Parathyroid adenoma (tissue), 2 donors: ENCODE measurements around the gene ZFAND6.

Source experiments
- H2AFZ ChIP-seq: fragments of 300-600 bp; sonication (generic); one replicate; pipeline ENCODE4 v1.7.0; 2017; ENCODE audit warnings: antibody characterized with exemption, mild to moderate bottlenecking
- H3K27ac ChIP-seq: fragments of 300-600 bp; sonication (generic); one replicate; pipeline ENCODE4 v1.7.0; 2017
- H3K27me3 ChIP-seq: fragments of 300-600 bp; sonication (generic); one replicate; pipeline ENCODE4 v1.7.0; 2017; ENCODE audit warnings: low read length; ENCODE audit not compliant: control insufficient read depth, insufficient read depth
- H3K36me3 ChIP-seq: fragments of 300-600 bp; sonication (generic); one replicate; pipeline ENCODE4 v1.7.0; 2017; ENCODE audit warnings: low read length; ENCODE audit not compliant: control insufficient read depth, insufficient read depth
- H3K4me1 ChIP-seq: fragments of 300-600 bp; sonication (generic); one replicate; pipeline ENCODE4 v1.7.0; 2017; ENCODE audit warnings: control low read depth
- H3K4me2 ChIP-seq: fragments of 300-600 bp; sonication (generic); one replicate; pipeline ENCODE4 v1.7.0; 2017; ENCODE audit warnings: low read length
- H3K4me3 ChIP-seq: fragments of 300-600 bp; sonication (generic); one replicate; pipeline ENCODE4 v1.7.0; 2017; ENCODE audit warnings: low read depth, low read length
- H3K79me2 ChIP-seq: fragments of 300-600 bp; sonication (generic); one replicate; pipeline ENCODE4 v1.7.0; 2017; ENCODE audit warnings: control low read depth
- H3K9ac ChIP-seq: fragments of 300-600 bp; sonication (generic); one replicate; pipeline ENCODE4 v1.7.0; 2017; ENCODE audit warnings: mild to moderate bottlenecking
- H3K9me3 ChIP-seq: fragments of 300-600 bp; sonication (generic); one replicate; pipeline ENCODE4 v1.7.0; 2017; ENCODE audit warnings: low read length; ENCODE audit not compliant: control insufficient read depth
- TF ChIP-seq, protein P1 (sequence below): fragments of 300-600 bp; sonication (generic); IDR thresholded peaks from one replicate; pipeline ENCODE4 v1.7.0; 2017; ENCODE audit warnings: antibody characterized with exemption, mild to moderate bottlenecking
- donor health status: primary hyperparathyroidism.

Gene ZFAND6

DNA sequence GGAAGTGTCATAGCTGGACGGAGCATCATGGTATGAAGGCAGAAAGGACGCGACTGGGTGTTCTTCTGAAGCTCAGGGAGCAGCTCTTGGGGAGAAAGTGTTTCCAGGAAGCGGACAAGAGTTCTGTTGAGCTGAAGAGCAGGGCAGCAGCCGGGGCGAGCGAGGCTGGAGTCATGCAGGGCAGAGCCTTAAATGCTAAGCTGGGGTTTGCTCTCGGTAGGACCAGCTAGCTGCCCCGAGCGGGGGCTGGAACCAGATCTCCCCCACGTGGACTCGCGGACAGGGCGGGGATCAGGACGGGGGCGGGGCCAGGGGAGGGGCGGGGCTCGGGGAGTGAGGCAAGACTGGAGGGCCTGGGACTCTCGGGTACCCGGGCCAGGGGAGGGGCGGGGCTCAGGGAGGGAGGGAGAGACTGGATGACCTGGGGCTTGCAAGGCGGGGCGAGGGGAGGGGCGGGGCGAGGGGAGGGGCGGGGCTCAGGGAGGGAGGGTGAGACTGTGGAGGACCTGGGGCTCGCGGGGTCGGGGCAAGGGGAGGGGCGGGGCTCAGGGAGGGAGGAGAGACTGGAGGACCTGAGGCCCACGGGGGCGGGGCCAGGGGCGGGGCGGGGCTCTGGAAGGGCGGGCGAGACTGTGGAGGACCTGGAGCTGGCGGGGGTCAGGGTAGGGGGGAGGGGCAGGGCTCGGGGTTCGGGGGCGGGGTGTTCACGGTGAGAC, 92.9 kb downstream of the ZFAND6 start:
- Histone ChIP-seq H3K4me3 (peak overlapping the region; percentile 71), H3K9me3 (no peaks in the 10 kb centered on the region), H3K27me3 (no peaks in the 10 kb centered on the region), H3K9ac (no peak overlapping the region), H3K36me3 (no peaks in the 10 kb centered on the region), H3K4me2 (peak overlapping the region; percentile 65), H3K27ac (peak overlapping the region; percentile 41), H3K79me2 (no peaks in the 10 kb centered on the region), H2AFZ (peak overlapping the region; percentile 73), H3K4me1 (no peaks in the 10 kb centered on the region)
- TF ChIP-seq, protein P1, sequence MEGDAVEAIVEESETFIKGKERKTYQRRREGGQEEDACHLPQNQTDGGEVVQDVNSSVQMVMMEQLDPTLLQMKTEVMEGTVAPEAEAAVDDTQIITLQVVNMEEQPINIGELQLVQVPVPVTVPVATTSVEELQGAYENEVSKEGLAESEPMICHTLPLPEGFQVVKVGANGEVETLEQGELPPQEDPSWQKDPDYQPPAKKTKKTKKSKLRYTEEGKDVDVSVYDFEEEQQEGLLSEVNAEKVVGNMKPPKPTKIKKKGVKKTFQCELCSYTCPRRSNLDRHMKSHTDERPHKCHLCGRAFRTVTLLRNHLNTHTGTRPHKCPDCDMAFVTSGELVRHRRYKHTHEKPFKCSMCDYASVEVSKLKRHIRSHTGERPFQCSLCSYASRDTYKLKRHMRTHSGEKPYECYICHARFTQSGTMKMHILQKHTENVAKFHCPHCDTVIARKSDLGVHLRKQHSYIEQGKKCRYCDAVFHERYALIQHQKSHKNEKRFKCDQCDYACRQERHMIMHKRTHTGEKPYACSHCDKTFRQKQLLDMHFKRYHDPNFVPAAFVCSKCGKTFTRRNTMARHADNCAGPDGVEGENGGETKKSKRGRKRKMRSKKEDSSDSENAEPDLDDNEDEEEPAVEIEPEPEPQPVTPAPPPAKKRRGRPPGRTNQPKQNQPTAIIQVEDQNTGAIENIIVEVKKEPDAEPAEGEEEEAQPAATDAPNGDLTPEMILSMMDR, result no peak

DNA sequence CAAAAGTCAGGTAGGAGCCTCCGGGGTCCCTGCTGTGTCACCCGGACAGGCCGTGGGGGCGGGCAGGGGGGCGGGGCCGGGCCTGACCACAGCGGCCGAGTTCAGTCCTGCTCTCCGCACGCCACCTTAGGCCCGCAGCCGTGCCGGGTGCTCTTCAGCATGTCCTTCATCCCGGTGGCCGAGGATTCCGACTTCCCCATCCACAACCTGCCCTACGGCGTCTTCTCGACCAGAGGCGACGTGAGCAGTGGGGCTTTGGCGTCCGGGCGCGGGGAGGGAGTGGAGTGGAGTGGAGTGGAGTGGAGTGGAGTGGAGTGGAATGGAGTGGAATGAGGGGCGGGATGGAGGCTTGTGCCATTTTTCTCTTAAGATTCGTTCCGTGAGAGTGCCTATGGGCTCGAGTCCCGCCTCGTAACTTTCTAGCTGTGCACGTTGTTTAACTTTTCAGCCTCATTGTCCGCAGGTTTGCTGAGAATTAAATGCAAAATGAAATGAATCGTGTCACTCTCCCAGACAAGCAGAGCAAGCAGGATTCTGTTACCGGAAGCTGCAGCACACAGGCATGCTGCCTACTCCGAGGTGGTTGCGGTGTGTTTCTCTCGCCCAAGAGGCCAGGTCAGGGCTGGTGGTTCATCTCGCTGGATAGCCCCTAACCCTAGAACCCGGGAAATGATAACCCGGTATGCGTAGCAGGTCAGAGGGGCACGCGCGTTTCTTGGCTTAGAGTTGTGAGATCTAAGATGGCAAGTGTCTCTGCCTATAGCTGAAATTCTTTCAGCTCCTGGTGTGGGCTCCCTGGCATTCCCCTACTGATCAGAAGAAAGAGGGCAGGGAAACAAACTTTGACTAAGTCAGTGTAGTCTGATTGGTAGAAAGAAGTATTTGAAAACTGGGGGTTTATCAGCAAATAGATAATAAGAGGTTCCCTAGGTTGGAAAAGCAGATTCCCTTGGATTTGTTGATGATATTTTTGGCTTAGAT, 93.7 kb downstream of the ZFAND6 start, which contains the start of gene FAH:
TSS of gene FAH (plus strand) at position 104 of the 981 bp plus-strand sequence. CDS start at position 160, 56 bp downstream.
- H3K27ac ChIP-seq, result peak within 1 kb of the TSS; percentile 58
- no peak within 1 kb of the TSS for H3K9ac ChIP-seq
- H3K4me3 ChIP-seq, result peak within 1 kb of the TSS; percentile 71
- H3K9me3 ChIP-seq, result no peaks in the 10 kb centered on the region
- peak within 1 kb of the TSS; percentile 79 for H2AFZ ChIP-seq
- H3K27me3 ChIP-seq, result no peaks in the 10 kb centered on the region
- H3K36me3 ChIP-seq, result no peaks in the 10 kb centered on the region
- H3K4me1 ChIP-seq, result no peaks in the 10 kb centered on the region
- peak within 1 kb of the TSS; percentile 80 for H3K4me2 ChIP-seq
- H3K79me2 ChIP-seq, result no peaks in the 10 kb centered on the region
- TF ChIP-seq, protein P1, result no peak

DNA sequence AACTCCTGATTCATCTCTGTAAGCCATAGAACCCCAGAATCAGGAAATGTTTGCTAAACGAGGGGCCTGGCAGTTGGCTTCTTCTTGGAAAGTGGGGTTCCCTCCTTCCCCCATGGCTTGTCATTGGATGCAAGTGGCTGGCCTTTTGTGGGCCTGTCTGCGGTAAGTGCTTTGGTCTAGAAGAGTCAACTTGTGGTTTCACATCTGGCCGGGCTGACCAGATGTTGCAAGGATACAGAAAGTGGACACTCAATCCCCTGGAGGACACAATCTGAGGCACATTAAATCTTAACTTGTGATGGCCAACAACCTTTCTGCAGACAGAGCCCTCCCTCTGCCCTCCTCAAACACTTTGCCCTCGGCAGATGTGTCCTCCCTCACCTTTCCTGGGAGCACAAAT, 94.4 kb downstream of the ZFAND6 start:
- Histone ChIP-seq H2AFZ (no peak overlapping the region), H3K4me1 (no peaks in the 10 kb centered on the region), H3K4me3 (no peak overlapping the region), H3K79me2 (no peaks in the 10 kb centered on the region), H3K9ac (no peak overlapping the region), H3K4me2 (no peak overlapping the region), H3K27me3 (no peaks in the 10 kb centered on the region), H3K27ac (no peak overlapping the region), H3K9me3 (no peaks in the 10 kb centered on the region), H3K36me3 (no peaks in the 10 kb centered on the region)
- TF ChIP-seq, protein P1, result no peak

DNA sequence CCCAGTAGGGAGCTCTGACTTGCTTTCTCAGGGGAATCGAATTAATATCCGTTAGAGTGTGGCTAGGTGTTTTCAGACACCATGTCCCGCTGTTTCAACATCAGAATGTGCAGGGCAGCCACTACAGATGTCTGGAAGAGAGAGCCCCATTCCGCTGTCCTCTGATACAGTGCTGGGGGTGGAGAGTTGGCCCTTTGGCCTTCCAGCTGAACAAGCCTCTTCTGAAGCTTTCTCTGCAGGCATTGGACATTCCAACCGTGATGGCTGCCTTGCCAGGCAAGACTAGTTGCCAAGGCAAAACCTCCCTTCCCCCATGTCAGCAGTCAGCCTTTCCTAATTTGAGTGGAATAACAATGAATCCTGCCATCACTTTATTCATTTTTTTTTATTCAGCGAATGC, 94.9 kb downstream of the ZFAND6 start:
- Histone ChIP-seq H2AFZ (no peak overlapping the region), H3K4me1 (no peaks in the 10 kb centered on the region), H3K79me2 (no peaks in the 10 kb centered on the region), H3K9ac (no peak overlapping the region), H3K4me3 (no peak overlapping the region), H3K27me3 (no peaks in the 10 kb centered on the region), H3K27ac (no peak overlapping the region), H3K36me3 (no peaks in the 10 kb centered on the region), H3K4me2 (no peak overlapping the region), H3K9me3 (no peaks in the 10 kb centered on the region)
- TF ChIP-seq, protein P1, result no peak
